ENCODE data around the gene SORCS2.

GRCh38 chr4:7558436-7558835 is 366.1 kb downstream of the SORCS2 start:
- TF ChIP-seq YY1 (IDR thresholded peaks at IDR 0.05; ENCODE audit: insufficient read depth, insufficient read length) (no peak), ZNF274 (IDR thresholded peaks at IDR 0.05; ENCODE audit: low read depth, low read length) (no peak), SUZ12 (IDR thresholded peaks at IDR 0.05; ENCODE audit: extremely low read depth, insufficient read depth, insufficient read length) (no peak)
